Astrocyte (in vitro differentiated cells and primary cell): ENCODE results near the gene TRPM3. TPM values are rescaled to one million over a fixed set of nuclear protein-coding genes. Genes with fewer than 3 reads are reported as not detected.

Experiments used
- DNase-seq: peaks from one replicate; pipeline ENCODE4 v3.0.0-alpha.2; 2010; ENCODE audit warnings: low read depth
- FAIRE-seq: peaks from 2 replicates; lab custom pipeline; 2011; peaks lifted over from hg19 to GRCh38; lab: Jason Lieb, UNC
- H2AFZ ChIP-seq: 2 replicates; pipeline ENCODE4 v1.6.0; 2012; ENCODE audit warnings: low read depth, low read length, inconsistent platforms
- H3K27ac ChIP-seq: 2 replicates; pipeline ENCODE4 v1.5.1; 2011; ENCODE audit warnings: low read depth, low read length, inconsistent platforms
- H3K27me3 ChIP-seq: 2 replicates; pipeline ENCODE4 v1.6.0; 2011; ENCODE audit warnings: low read length, inconsistent platforms; ENCODE audit not compliant: insufficient read depth
- H3K36me3 ChIP-seq: 2 replicates; pipeline ENCODE4 v1.5.1; 2011; ENCODE audit warnings: low read length, inconsistent platforms; ENCODE audit not compliant: insufficient read depth
- H3K4me1 ChIP-seq: 2 replicates; pipeline ENCODE4 v1.5.1; 2011; ENCODE audit warnings: low read length, inconsistent platforms; ENCODE audit not compliant: insufficient read depth
- H3K4me2 ChIP-seq: 2 replicates; pipeline ENCODE4 v1.6.0; 2012; ENCODE audit warnings: low read length, inconsistent platforms
- H3K4me3 ChIP-seq: 2 replicates; pipeline ENCODE4 v1.5.1; 2011; ENCODE audit warnings: low read depth, mild to moderate bottlenecking, low read length, inconsistent platforms; ENCODE audit not compliant: insufficient read depth
- H3K79me2 ChIP-seq: 2 replicates; pipeline ENCODE4 v1.6.0; 2012; ENCODE audit warnings: mild to moderate bottlenecking, low read length, inconsistent platforms; ENCODE audit not compliant: insufficient read depth
- H3K9ac ChIP-seq: 2 replicates; pipeline ENCODE4 v1.6.0; 2012; ENCODE audit warnings: mild to moderate bottlenecking, low read length, inconsistent platforms
- H3K9me3 ChIP-seq: 2 replicates; pipeline ENCODE4 v1.5.1; 2012; ENCODE audit warnings: low read depth, mild to moderate bottlenecking, low read length, inconsistent platforms; ENCODE audit not compliant: insufficient read depth
- H4K20me1 ChIP-seq: 2 replicates; pipeline ENCODE4 v1.6.0; 2012; ENCODE audit warnings: low read length, inconsistent platforms; ENCODE audit not compliant: insufficient read depth
- H3K27ac Mint-ChIP-seq: one replicate; pipeline ENCODE4 v1.8.0; 2021; ENCODE audit warnings: mild to moderate bottlenecking, mixed read lengths; ENCODE audit not compliant: unreplicated experiment
- H3K27me3 Mint-ChIP-seq: one replicate; pipeline ENCODE4 v1.8.0; 2021; ENCODE audit warnings: low read depth, mixed read lengths; ENCODE audit not compliant: unreplicated experiment
- H3K36me3 Mint-ChIP-seq: one replicate; pipeline ENCODE4 v1.8.0; 2021; ENCODE audit warnings: low read depth, mixed read lengths; ENCODE audit not compliant: unreplicated experiment
- H3K4me1 Mint-ChIP-seq: one replicate; pipeline ENCODE4 v1.8.0; 2021; ENCODE audit warnings: low read depth, mixed read lengths; ENCODE audit not compliant: unreplicated experiment
- H3K4me3 Mint-ChIP-seq: one replicate; pipeline ENCODE4 v1.8.0; 2021; ENCODE audit warnings: mild to moderate bottlenecking, moderate library complexity, mixed read lengths; ENCODE audit not compliant: unreplicated experiment
- H3K9me3 Mint-ChIP-seq: one replicate; pipeline ENCODE4 v1.8.0; 2021; ENCODE audit warnings: mild to moderate bottlenecking, mixed read lengths; ENCODE audit not compliant: unreplicated experiment
- CTCF ChIP-seq: IDR thresholded peaks from 2 replicates; pipeline ENCODE4 v1.5.1; 2011; ENCODE audit warnings: low read depth, mild to moderate bottlenecking, inconsistent platforms, low read length, moderate library complexity; ENCODE audit not compliant: insufficient read depth
- EZH2 ChIP-seq: IDR thresholded peaks from 2 replicates; pipeline ENCODE4 v1.6.1; 2012; ENCODE audit warnings: mild to moderate bottlenecking, low read length, inconsistent platforms; ENCODE audit not compliant: insufficient read depth
- total RNA-seq: library from RNA; stranded (reverse); gene quantifications from 2 replicates; pipeline ENCODE4 v1.2.1, GENCODE V29; 2021

The TRPM3 gene
- total RNA-seq, 1 donor from 2014 or later = 0.14 TPM

GRCh38 chr9:70531311-70531710 is 590.1 kb downstream of the TRPM3 start:
- Histone ChIP-seq H3K4me2 (no peak overlapping the region), H3K4me3 (no peak overlapping the region), H3K4me1 (no peaks in the 10 kb centered on the region), H3K9ac (no peak overlapping the region), H3K9me3 (no peaks in the 10 kb centered on the region), H2AFZ (no peak overlapping the region), H4K20me1 (no peaks in the 10 kb centered on the region), H3K27ac (no peak overlapping the region), H3K27me3 (no peaks in the 10 kb centered on the region), H3K79me2 (no peaks in the 10 kb centered on the region), H3K36me3 (no peaks in the 10 kb centered on the region)
- no peaks in the 10 kb centered on the region for H3K9me3 Mint-ChIP-seq
- H3K36me3 Mint-ChIP-seq = no peaks in the 10 kb centered on the region
- peaks cover 3% of the 10 kb centered on the region for H3K4me1 Mint-ChIP-seq
- H3K4me3 Mint-ChIP-seq = no peak overlapping the region
- no peak for DNase-seq
- FAIRE-seq = no peak
- H3K27ac Mint-ChIP-seq = no peak overlapping the region
- H3K27me3 Mint-ChIP-seq = peaks cover 9% of the 10 kb centered on the region
- no peak for TF ChIP-seq EZH2
- no peak for TF ChIP-seq CTCF

GRCh38 chr9:70530716-70531115 is 590.7 kb downstream of the TRPM3 start:
- no peaks in the 10 kb centered on the region for H3K9me3 ChIP-seq
- no peak for FAIRE-seq
- Mint-ChIP-seq H3K27me3 (peaks cover 9% of the 10 kb centered on the region), H3K9me3 (no peaks in the 10 kb centered on the region), H3K27ac (no peak overlapping the region), H3K4me1 (peaks cover 3% of the 10 kb centered on the region), H3K4me3 (no peak overlapping the region), H3K36me3 (no peaks in the 10 kb centered on the region)
- H3K79me2 ChIP-seq = no peaks in the 10 kb centered on the region
- H3K4me1 ChIP-seq = no peaks in the 10 kb centered on the region
- H4K20me1 ChIP-seq = no peaks in the 10 kb centered on the region
- H2AFZ ChIP-seq = no peak overlapping the region
- DNase-seq = no peak
- no peak overlapping the region for H3K27ac ChIP-seq
- no peaks in the 10 kb centered on the region for H3K36me3 ChIP-seq
- H3K4me3 ChIP-seq = no peak overlapping the region
- TF ChIP-seq CTCF (no peak), EZH2 (no peak)
- no peak overlapping the region for H3K9ac ChIP-seq
- H3K4me2 ChIP-seq = no peak overlapping the region
- no peaks in the 10 kb centered on the region for H3K27me3 ChIP-seq

GRCh38 chr9:70529833-70530232 is 591.6 kb downstream of the TRPM3 start:
- H3K27ac ChIP-seq = no peak overlapping the region
- H3K9me3 ChIP-seq = no peaks in the 10 kb centered on the region
- Mint-ChIP-seq H3K27me3 (peaks cover 6% of the 10 kb centered on the region), H3K4me1 (peaks cover 3% of the 10 kb centered on the region), H3K36me3 (peaks cover 2% of the 10 kb centered on the region), H3K27ac (no peak overlapping the region), H3K9me3 (no peaks in the 10 kb centered on the region), H3K4me3 (no peak overlapping the region)
- TF ChIP-seq EZH2 = no peak
- TF ChIP-seq CTCF = no peak
- H3K4me2 ChIP-seq = no peak overlapping the region
- no peaks in the 10 kb centered on the region for H3K79me2 ChIP-seq
- H3K9ac ChIP-seq = no peak overlapping the region
- no peaks in the 10 kb centered on the region for H3K27me3 ChIP-seq
- FAIRE-seq (no peak), DNase-seq (no peak)
- H3K36me3 ChIP-seq = no peaks in the 10 kb centered on the region
- no peaks in the 10 kb centered on the region for H3K4me1 ChIP-seq
- no peak overlapping the region for H2AFZ ChIP-seq
- no peak overlapping the region for H3K4me3 ChIP-seq
- no peaks in the 10 kb centered on the region for H4K20me1 ChIP-seq
